H1 (cell line): ENCODE results near the gene DARS2. TPM values are rescaled to one million over a fixed set of nuclear protein-coding genes. Genes with fewer than 3 reads are reported as not detected.

Experiments used
- CTCF ChIA-PET: fragments of 300-600 bp; sonication (Branson Sonifier 250); formaldehyde crosslinking; loops from one replicate; lab custom pipeline; 2021; ENCODE audit not compliant: partially characterized antibody; lab: Charles Lee
- POLR2A ChIA-PET: fragments of 300-600 bp; sonication (Branson Sonifier 250); formaldehyde crosslinking; loops from one replicate; lab custom pipeline; 2021; ENCODE audit warnings: inconsistent platforms; ENCODE audit not compliant: partially characterized antibody; lab: Charles Lee
- DNase-seq, 2 experiments: peaks; one replicate each; pipeline versions ENCODE4 v3.0.0 to v3.0.0-alpha.2; 2010 to 2022; ENCODE audit warnings: low spot score in 2 of 2, low read depth in 1 of 2, mixed read lengths in 1 of 2
- FAIRE-seq: peaks from 2 replicates; lab custom pipeline; 2011; peaks lifted over from hg19 to GRCh38; lab: Jason Lieb, UNC
- H2AFZ ChIP-seq: 2 replicates; pipeline ENCODE4 v1.8.1; 2012; ENCODE audit warnings: low read length, inconsistent platforms
- H2AK5ac ChIP-seq: 2 replicates; pipeline ENCODE4 v1.6.1; 2013; ENCODE audit warnings: low read depth, low read length
- H2BK120ac ChIP-seq: replicated peaks from 2 replicates; pipeline ENCODE3; 2013; ENCODE audit warnings: low read depth, low read length, inconsistent platforms
- H2BK12ac ChIP-seq: 2 replicates; pipeline ENCODE4 v1.6.1; 2013; ENCODE audit warnings: low read depth, low read length
- H2BK15ac ChIP-seq: 2 replicates; pipeline ENCODE4 v1.6.1; 2013; ENCODE audit warnings: low read length
- H2BK20ac ChIP-seq: 2 replicates; pipeline ENCODE4 v1.6.1; 2013; ENCODE audit warnings: low read length
- H2BK5ac ChIP-seq: 2 replicates; pipeline ENCODE4 v1.6.1; 2013; ENCODE audit warnings: low read depth, low read length
- H3K14ac ChIP-seq: 2 replicates; pipeline ENCODE4 v1.6.1; 2013; ENCODE audit warnings: inconsistent platforms; ENCODE audit not compliant: insufficient read length
- H3K18ac ChIP-seq: 2 replicates; pipeline ENCODE4 v1.6.1; 2013; ENCODE audit warnings: low read length; ENCODE audit errors: extremely low read depth
- H3K23ac ChIP-seq: 2 replicates; pipeline ENCODE4 v1.6.1; 2013; ENCODE audit warnings: inconsistent platforms; ENCODE audit not compliant: insufficient read length
- H3K23me2 ChIP-seq: 2 replicates; pipeline ENCODE4 v1.6.1; 2013; ENCODE audit warnings: low read depth, low read length
- H3K27ac ChIP-seq: 2 replicates; pipeline ENCODE4 v1.6.1; 2011; ENCODE audit warnings: low read depth, low read length, inconsistent platforms
- H3K27me3 ChIP-seq, 4 experiments: replicated peaks in 1 of 4; 1 replicate in 1 of 4; 2 replicates in 3 of 4; pipeline versions ENCODE4 v1.6.1 to v1.8.1; 2011 to 2013; ENCODE audit warnings: low read length in 3 of 4, mild to moderate bottlenecking in 3 of 4, inconsistent platforms in 2 of 4, mixed read lengths in 2 of 4, moderate library complexity in 1 of 4; ENCODE audit not compliant: control insufficient read depth in 3 of 4, insufficient read depth in 3 of 4; ENCODE audit errors: extremely low read depth in 1 of 4
- H3K36me3 ChIP-seq, 4 experiments: 2 replicates each; pipeline versions ENCODE4 v1.6.1 to v1.8.1; 2011 to 2013; ENCODE audit warnings: mild to moderate bottlenecking in 4 of 4, low read length in 3 of 4, moderate library complexity in 2 of 4, control low read depth in 1 of 4, inconsistent platforms in 1 of 4; ENCODE audit not compliant: insufficient read depth in 4 of 4, control insufficient read depth in 2 of 4
- H3K4ac ChIP-seq: replicated peaks from 2 replicates; pipeline ENCODE3; 2013; ENCODE audit warnings: low read length, low read depth, mixed read lengths, inconsistent platforms; ENCODE audit not compliant: insufficient read length
- H3K4me1 ChIP-seq, 4 experiments: replicated peaks in 1 of 4; 1 replicate in 1 of 4; 2 replicates in 3 of 4; pipeline versions ENCODE4 v1.6.1 to v1.8.1; 2011 to 2013; ENCODE audit warnings: low read length in 3 of 4, inconsistent platforms in 2 of 4, mixed read lengths in 1 of 4; ENCODE audit not compliant: insufficient read depth in 4 of 4, control insufficient read depth in 3 of 4
- H3K4me2 ChIP-seq, 2 experiments: 2 replicates each; pipeline versions ENCODE4 v1.6.1 to v1.8.1; 2011 to 2013; ENCODE audit warnings: low read depth in 2 of 2, low read length in 2 of 2, control low read depth in 1 of 2, inconsistent platforms in 1 of 2, mild to moderate bottlenecking in 1 of 2; ENCODE audit not compliant: insufficient read depth in 1 of 2
- H3K4me3 ChIP-seq, 4 experiments: fragments of 200-600, 300-600 bp in 1 of 4; sonication (generic), shearing (Covaris generic), sonication (Bioruptor Twin) in 1 of 4; 2 replicates each; pipeline versions ENCODE4 v1.5.1 to v1.8.1; 2011 to 2016; ENCODE audit warnings: low read length in 4 of 4, low read depth in 3 of 4, control low read depth in 2 of 4, inconsistent platforms in 2 of 4, mild to moderate bottlenecking in 2 of 4, mixed read lengths in 1 of 4, moderate library complexity in 1 of 4; ENCODE audit not compliant: insufficient read depth in 2 of 4; ENCODE audit errors: extremely low read depth in 1 of 4
- H3K56ac ChIP-seq: replicated peaks from 2 replicates; pipeline ENCODE3; 2013; ENCODE audit warnings: low read depth, mild to moderate bottlenecking, mixed read lengths, low read length, inconsistent platforms; ENCODE audit not compliant: insufficient read length
- H3K79me1 ChIP-seq: 2 replicates; pipeline ENCODE4 v1.6.1; 2013; ENCODE audit warnings: low read depth, low read length, control low read depth
- H3K79me2 ChIP-seq, 2 experiments: 2 replicates each; pipeline versions ENCODE4 v1.6.1 to v1.8.1; 2012 to 2013; ENCODE audit warnings: low read length in 2 of 2, mild to moderate bottlenecking in 2 of 2, inconsistent platforms in 1 of 2; ENCODE audit not compliant: insufficient read depth in 2 of 2, control insufficient read depth in 1 of 2
- H3K9ac ChIP-seq, 4 experiments: replicated peaks in 1 of 4; 1 replicate in 1 of 4; 2 replicates in 3 of 4; pipeline versions ENCODE4 v1.6.1 to v1.8.1; 2011 to 2013; ENCODE audit warnings: low read depth in 3 of 4, low read length in 3 of 4, control low read depth in 2 of 4, mild to moderate bottlenecking in 2 of 4, moderate library complexity in 2 of 4, inconsistent platforms in 1 of 4; ENCODE audit errors: extremely low read depth in 1 of 4
- H3K9me3 ChIP-seq, 2 experiments: 2 replicates each; pipeline versions ENCODE4 v1.6.1 to v1.8.1; 2012 to 2013; ENCODE audit warnings: mild to moderate bottlenecking in 2 of 2, moderate library complexity in 2 of 2, control low read depth in 1 of 2, inconsistent platforms in 1 of 2, low read depth in 1 of 2, low read length in 1 of 2, mixed read lengths in 1 of 2; ENCODE audit not compliant: insufficient read depth in 2 of 2
- H4K20me1 ChIP-seq, 2 experiments: replicated peaks in 1 of 2; 2 replicates each; pipeline versions ENCODE3 to v1.8.1; 2011 to 2013; ENCODE audit warnings: inconsistent platforms in 2 of 2, low read length in 2 of 2, mild to moderate bottlenecking in 1 of 2; ENCODE audit not compliant: insufficient read depth in 2 of 2, control insufficient read depth in 1 of 2
- H4K5ac ChIP-seq: 2 replicates; pipeline ENCODE4 v1.6.1; 2013; ENCODE audit warnings: low read length, low read depth, mixed read lengths, inconsistent platforms; ENCODE audit not compliant: insufficient read length
- H4K8ac ChIP-seq: 2 replicates; pipeline ENCODE4 v1.8.0; 2013; ENCODE audit warnings: mild to moderate bottlenecking, moderate library complexity, low read length, inconsistent platforms; ENCODE audit not compliant: insufficient read depth; ENCODE audit errors: extremely low read depth
- H4K91ac ChIP-seq: replicated peaks from 2 replicates; pipeline ENCODE3; 2013; ENCODE audit warnings: low read length, mixed read lengths, inconsistent platforms; ENCODE audit not compliant: insufficient read length
- CTBP2 ChIP-seq: IDR thresholded peaks from 2 replicates; pipeline ENCODE4 v1.7.0; 2011; ENCODE audit warnings: borderline replicate concordance, mild to moderate bottlenecking, moderate library complexity, mixed read lengths, low read length; ENCODE audit not compliant: insufficient read depth, insufficient read length
- SP2 ChIP-seq: IDR thresholded peaks from 2 replicates; pipeline ENCODE4 v1.6.1; 2012; ENCODE audit warnings: mild to moderate bottlenecking, low read length, inconsistent platforms
- TEAD4 ChIP-seq: IDR thresholded peaks from 2 replicates; pipeline ENCODE4 v1.6.1; 2012; ENCODE audit warnings: low read depth, low read length, inconsistent platforms, mixed read lengths
- WGBS, 2 experiments: shearing (Covaris generic) in 1 of 2; methylation state at CpG; one replicate each; pipeline versions ENCODE4 v1.1.6 to v1.1.7; 2013 to 2015; ENCODE audit warnings: low lambda C conversion rate in 2 of 2, mixed read lengths in 2 of 2, inconsistent platforms in 1 of 2, low coverage in 1 of 2, missing lambda C conversion rate in 1 of 2; ENCODE audit not compliant: insufficient replicate concordance in 2 of 2, insufficient coverage in 1 of 2, insufficient read length in 1 of 2; ENCODE audit errors: extremely low coverage in 1 of 2, missing lambda C conversion rate in 1 of 2; 5-methylcytosine and 5-hydroxymethylcytosine counted together
- polyA plus RNA-seq, 7 experiments: library from polyadenylated mRNA; depleted of rRNA in 3 of 7; stranded (reverse) in 5 of 7; unstranded in 2 of 7; fragments of >200 nt in 5 of 7; fragments of 200-250 nt in 2 of 7; gene quantifications; 1 replicate in 5 of 7; 2 replicates in 1 of 7; 4 replicates in 1 of 7; pipeline versions ENCODE4 v1.2.1 to v1.2.3, GENCODE V29; 2011 to 2013; ENCODE audit warnings: missing spikeins in 2 of 7, mixed read lengths in 2 of 7
- total RNA-seq: library from RNA; stranded (reverse); fragmentation: NEBNext Ultra II Directional; extraction: Animal tissue kit (Norgen Biotek cat#: 25700); gene quantifications from 2 replicates; pipeline ENCODE4 v1.2.1, GENCODE V29; 2021

DARS2 gene
- total and polyA plus RNA-seq, 2 of the 8 experiments (the other 6 are each of a cell fraction or from before 2014, with no cell fraction given) = 21.0 to 35.2 TPM

DNA sequence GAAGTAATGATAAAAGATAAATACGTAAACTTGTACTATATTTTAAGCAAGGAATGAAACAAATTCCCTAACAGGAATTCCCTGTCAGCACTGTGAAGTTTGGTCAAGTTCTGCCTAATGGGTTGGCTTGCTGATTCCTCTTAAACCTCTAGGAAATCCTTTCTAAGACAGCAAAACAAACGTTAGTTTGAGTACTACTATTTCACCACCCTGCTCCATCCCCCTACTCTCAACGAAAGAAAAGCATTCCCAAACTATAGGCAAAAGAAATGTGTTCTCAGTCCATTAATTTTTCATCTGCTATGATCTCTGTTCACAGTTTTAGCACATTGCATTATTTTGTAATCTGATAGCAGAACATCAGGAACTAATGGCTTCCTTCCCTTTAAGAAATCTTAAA, 76.5 kb downstream of the DARS2 start:
- Histone ChIP-seq H3K36me3 (no peaks in the 10 kb centered on the region), H4K20me1 (no peaks in the 10 kb centered on the region), H3K23me2 (no peaks in the 10 kb centered on the region), H3K4me3 (no peak overlapping the region), H3K79me2 (no peaks in the 10 kb centered on the region), H3K18ac (no peak overlapping the region), H2BK120ac (no peak overlapping the region)
- TF ChIP-seq SP2 = no peak
- TF ChIP-seq CTBP2 = no peak
- TF ChIP-seq TEAD4 = no peak
- TF ChIP-seq, all 59 proteins: peak for 0
- Histone ChIP-seq H3K4ac (no peak overlapping the region), H2AK5ac (no peak overlapping the region), H2AFZ (no peak overlapping the region), H4K8ac (no peak overlapping the region), H2BK20ac (no peak overlapping the region), H2BK15ac (no peak overlapping the region), H3K14ac (no peak overlapping the region), H3K9ac (no peak overlapping the region), H3K27me3 (no peaks in the 10 kb centered on the region), H3K9me3 (no peaks in the 10 kb centered on the region), H3K56ac (no peak overlapping the region), H3K79me1 (peaks cover 2% of the 10 kb centered on the region; the same call in 1 of the 2 replicates), H3K4me1 (peaks cover 0 to 14% (median 2%) of the 10 kb centered on the region in 4 experiments; a peak in 4 of 7 replicates), H4K5ac (no peak overlapping the region), H3K27ac (no peak overlapping the region), H3K4me2 (no peak overlapping the region), H4K91ac (no peak overlapping the region), H2BK5ac (no peak overlapping the region), H3K23ac (no peak overlapping the region), H2BK12ac (no peak overlapping the region)
- 56% methylated on average over 3 of the region's 3 CpGs; no CpG with 5 or more reads in 1 of the 2 experiments for WGBS, 2 experiments
- DNase-seq (no peak), FAIRE-seq (no peak)
- POLR2A ChIA-PET = interaction anchor here (2.4 kb wide), 1 partner anchor 33 kb away, joined by 11 read pairs; the partner anchor contains the start of genes GAS5 and ZBTB37
- CTCF ChIA-PET = interaction anchor here (0.5 kb wide), 1 partner anchor 40 kb away, joined by 3 read pairs; no protein-coding TSS in a partner anchor
